Panc1 (cell line): ENCODE results near the gene ITGA2B.

Experiments used
- CTCF ChIP-seq: fragments of 450-650 bp; IDR thresholded peaks from 2 replicates; pipeline ENCODE4 v1.5.1; 2017; ENCODE audit warnings: mild to moderate bottlenecking
- REST ChIP-seq, 2 experiments: IDR thresholded peaks; 2 replicates each; pipeline ENCODE4 v1.6.1; 2011 to 2012; ENCODE audit warnings: low read depth in 2 of 2, control low read depth in 1 of 2, low read length in 1 of 2, mild to moderate bottlenecking in 1 of 2, moderate library complexity in 1 of 2; ENCODE audit not compliant: insufficient read depth in 1 of 2
- SIN3A ChIP-seq: IDR thresholded peaks from 2 replicates; pipeline ENCODE4 v1.6.1; 2012; ENCODE audit warnings: low read depth, mild to moderate bottlenecking, low read length, moderate library complexity, borderline replicate concordance; ENCODE audit not compliant: insufficient read depth

- TF ChIP-seq CTCF (no peak), REST (IDR thresholded peaks at IDR 0.05; ENCODE audit: insufficient read depth in 1 of 2, low read depth in 2 of 2, low read length in 1 of 2) (no peak), SIN3A (no peak)
These were observed 28.6 kb downstream of the ITGA2B start for GRCh38 chr17:44360826-44361225.
